Caco-2 (cell line): ENCODE results near the gene BPIFA2. TPM values are rescaled to one million over a fixed set of nuclear protein-coding genes. Genes with fewer than 3 reads are reported as not detected.

Source experiments
- BruUV-seq: library from RNA; stranded (reverse); fragments of 400-500 nt; replicated peaks from 2 replicates; lab custom pipeline; 2021; lab: Mats Ljungman, UMichigan
- CTCF ChIA-PET: fragments of 300-600 bp; sonication (Branson Sonifier 250); formaldehyde crosslinking; loops from one replicate; lab custom pipeline; 2022; ENCODE audit warnings: antibody characterized with exemption; lab: Charles Lee
- POLR2A ChIA-PET: fragments of 300-600 bp; sonication (Branson Sonifier 250); formaldehyde crosslinking; loops from one replicate; lab custom pipeline; 2022; ENCODE audit warnings: antibody characterized with exemption; lab: Charles Lee
- DNase-seq, 2 experiments: peaks; one replicate each; pipeline versions ENCODE4 v3.0.0 to v3.0.0-alpha.2; 2020 to 2022
- H3K27me3 ChIP-seq: replicated peaks from 2 replicates; pipeline ENCODE4 v1.6.0; 2011; ENCODE audit warnings: low read length; ENCODE audit not compliant: control insufficient read depth, insufficient read depth
- H3K36me3 ChIP-seq: 2 replicates; pipeline ENCODE4 v1.5.1; 2011; ENCODE audit warnings: low read length; ENCODE audit not compliant: control insufficient read depth, insufficient read depth
- H3K4me1 ChIP-seq: fragments of 250-450 bp; sonication (Bioruptor Pico); 2 replicates; pipeline ENCODE4 v1.5.1; 2020; ENCODE audit warnings: mild to moderate bottlenecking
- H3K4me3 ChIP-seq: 2 replicates; pipeline ENCODE4 v1.5.1; 2011; ENCODE audit warnings: low read depth, mild to moderate bottlenecking, control low read depth, low read length
- H3K9me3 ChIP-seq: fragments of 250-450 bp; sonication (Bioruptor Pico); 2 replicates; pipeline ENCODE4 v1.5.1; 2020; ENCODE audit warnings: mild to moderate bottlenecking, moderate library complexity
- H3K27ac Mint-ChIP-seq: one replicate; pipeline ENCODE4 v1.8.0; 2022; ENCODE audit warnings: mixed read lengths; ENCODE audit not compliant: unreplicated experiment
- H3K27me3 Mint-ChIP-seq: one replicate; pipeline ENCODE4 v1.8.0; 2022; ENCODE audit warnings: mixed read lengths; ENCODE audit not compliant: insufficient read depth, unreplicated experiment
- H3K36me3 Mint-ChIP-seq: one replicate; pipeline ENCODE4 v1.8.0; 2022; ENCODE audit warnings: mild to moderate bottlenecking, mixed read lengths; ENCODE audit not compliant: insufficient read depth, unreplicated experiment
- H3K4me1 Mint-ChIP-seq: one replicate; pipeline ENCODE4 v1.8.0; 2022; ENCODE audit warnings: low read depth, mixed read lengths; ENCODE audit not compliant: unreplicated experiment
- H3K4me3 Mint-ChIP-seq: one replicate; pipeline ENCODE4 v1.8.0; 2022; ENCODE audit warnings: mild to moderate bottlenecking, moderate library complexity, mixed read lengths; ENCODE audit not compliant: unreplicated experiment
- H3K9me3 Mint-ChIP-seq: one replicate; pipeline ENCODE4 v1.8.0; 2022; ENCODE audit warnings: mixed read lengths; ENCODE audit not compliant: unreplicated experiment
- CTCF ChIP-seq, 2 experiments: fragments of 200-600 bp in 1 of 2; IDR thresholded peaks; 1 replicate in 1 of 2; 2 replicates in 1 of 2; pipeline versions ENCODE4 v1.5.1 to v1.8.0; 2011 to 2022; ENCODE audit warnings: antibody characterized with exemption in 1 of 2, control low read depth in 1 of 2, inconsistent platforms in 1 of 2, low read depth in 1 of 2, low read length in 1 of 2, mild to moderate bottlenecking in 1 of 2, moderate library complexity in 1 of 2; ENCODE audit not compliant: insufficient read depth in 1 of 2, severe bottlenecking in 1 of 2, unreplicated experiment in 1 of 2
- intact Hi-C: fragments of 100-400 bp; cut with micrococcal nuclease; formaldehyde crosslinking; loops from one replicate; pipeline ENCODE4 v1.10.0; 2022; ENCODE audit not compliant: unreplicated experiment
- total RNA-seq: library from RNA; stranded (reverse); gene quantifications from 2 replicates; pipeline ENCODE4 v1.2.3, GENCODE V29; 2022

BPIFA2 gene
- total RNA-seq, 1 experiment from 2014 or later: not detected

- peaks cover 14% of the 10 kb centered on the region for H3K27me3 Mint-ChIP-seq
- H3K4me1 ChIP-seq: no peaks in the 10 kb centered on the region
These were observed 28.5 kb upstream of the BPIFA2 start for GRCh38 chr20:33139467-33139866.

GRCh38 chr20:33145521-33145920 lies 22.4 kb upstream of the BPIFA2 start:
- ChIA-PET POLR2A (no interaction called here), CTCF (no interaction called here)
- no TSS peak for BruUV-seq
- Mint-ChIP-seq H3K9me3 (peaks cover 9% of the 10 kb centered on the region), H3K27me3 (peaks cover 23% of the 10 kb centered on the region), H3K27ac (no peak overlapping the region), H3K4me1 (no peaks in the 10 kb centered on the region), H3K4me3 (no peak overlapping the region), H3K36me3 (no peaks in the 10 kb centered on the region)
- Histone ChIP-seq H3K4me1 (no peaks in the 10 kb centered on the region), H3K4me3 (no peak overlapping the region), H3K27me3 (0 out of 2 replicates have a peak, but pooled peaks cover 1% of the 10 kb centered on the region), H3K36me3 (no peaks in the 10 kb centered on the region), H3K9me3 (peaks cover 10% of the 10 kb centered on the region)
- intact Hi-C loops: no loop called here
- TF ChIP-seq CTCF (IDR thresholded peaks at IDR 0.05; ENCODE audit: insufficient read depth in 1 of 2, low read depth in 1 of 2, low read length in 1 of 2, severe bottlenecking in 1 of 2, unreplicated experiment in 1 of 2): no peak
- DNase-seq: no peak

More at GRCh38 chr20:33139467-33139866, 28.5 kb upstream of the BPIFA2 start:
- Histone ChIP-seq H3K4me3 (no peak overlapping the region), H3K9me3 (peaks cover 14% of the 10 kb centered on the region), H3K36me3 (no peaks in the 10 kb centered on the region), H3K27me3 (no peaks in the 10 kb centered on the region)
- CTCF ChIA-PET: no interaction called here
- no peak for TF ChIP-seq CTCF (IDR thresholded peaks at IDR 0.05; ENCODE audit: insufficient read depth in 1 of 2, low read depth in 1 of 2, low read length in 1 of 2, severe bottlenecking in 1 of 2, unreplicated experiment in 1 of 2)
- H3K27ac Mint-ChIP-seq: no peak overlapping the region
- no peaks in the 10 kb centered on the region for H3K9me3 Mint-ChIP-seq
- intact Hi-C loops: no loop called here
- H3K4me3 Mint-ChIP-seq: no peak overlapping the region
- POLR2A ChIA-PET: no interaction called here
- H3K36me3 Mint-ChIP-seq: no peaks in the 10 kb centered on the region
- BruUV-seq: no TSS peak
- DNase-seq: no peak
- H3K4me1 Mint-ChIP-seq: no peaks in the 10 kb centered on the region

- Histone ChIP-seq H3K36me3 (no peaks in the 10 kb centered on the region), H3K9me3 (peaks cover 10% of the 10 kb centered on the region), H3K4me3 (no peak overlapping the region), H3K27me3 (0 out of 2 replicates have a peak, but pooled peaks cover 1% of the 10 kb centered on the region), H3K4me1 (no peaks in the 10 kb centered on the region)
- intact Hi-C loops: no loop called here
- Mint-ChIP-seq H3K27me3 (peaks cover 20% of the 10 kb centered on the region), H3K4me1 (no peaks in the 10 kb centered on the region), H3K4me3 (no peak overlapping the region), H3K9me3 (peaks cover 9% of the 10 kb centered on the region), H3K27ac (no peak overlapping the region), H3K36me3 (no peaks in the 10 kb centered on the region)
- DNase-seq: no peak
- POLR2A ChIA-PET: no interaction called here
- no peak for TF ChIP-seq CTCF (IDR thresholded peaks at IDR 0.05; ENCODE audit: insufficient read depth in 1 of 2, low read depth in 1 of 2, low read length in 1 of 2, severe bottlenecking in 1 of 2, unreplicated experiment in 1 of 2)
- no TSS peak for BruUV-seq
- CTCF ChIA-PET: no interaction called here
These were observed 20.7 kb upstream of the BPIFA2 start for GRCh38 chr20:33147299-33147698.
